ENCODE measurements around the gene ELK4.

GRCh38 chr1:205632669-205633169, 908 bp upstream of the ELK4 start:
- TF ChIP-seq CTCF (conservative IDR thresholded peaks at IDR 0.05; ENCODE audit: low read length) (no peak), EZH2phosphoT487 (IDR thresholded peaks at IDR 0.05; ENCODE audit: borderline replicate concordance) (no peak)
